DND-41 (cell line): ENCODE results near the gene MARK4.

Experiments
- EZH2 ChIP-seq: IDR thresholded peaks from 3 replicates; pipeline ENCODE4 v1.6.1; 2012; ENCODE audit warnings: borderline replicate concordance, low read depth, mild to moderate bottlenecking, moderate library complexity, low read length, inconsistent platforms; ENCODE audit not compliant: severe bottlenecking
- TF ChIP-seq, protein P1 (sequence below): IDR thresholded peaks from 2 replicates; pipeline ENCODE4 v1.5.1; 2012; ENCODE audit warnings: borderline replicate concordance, low read length, moderate library complexity, mild to moderate bottlenecking; ENCODE audit not compliant: poor library complexity, severe bottlenecking; ENCODE audit errors: extremely low read depth

DNA sequence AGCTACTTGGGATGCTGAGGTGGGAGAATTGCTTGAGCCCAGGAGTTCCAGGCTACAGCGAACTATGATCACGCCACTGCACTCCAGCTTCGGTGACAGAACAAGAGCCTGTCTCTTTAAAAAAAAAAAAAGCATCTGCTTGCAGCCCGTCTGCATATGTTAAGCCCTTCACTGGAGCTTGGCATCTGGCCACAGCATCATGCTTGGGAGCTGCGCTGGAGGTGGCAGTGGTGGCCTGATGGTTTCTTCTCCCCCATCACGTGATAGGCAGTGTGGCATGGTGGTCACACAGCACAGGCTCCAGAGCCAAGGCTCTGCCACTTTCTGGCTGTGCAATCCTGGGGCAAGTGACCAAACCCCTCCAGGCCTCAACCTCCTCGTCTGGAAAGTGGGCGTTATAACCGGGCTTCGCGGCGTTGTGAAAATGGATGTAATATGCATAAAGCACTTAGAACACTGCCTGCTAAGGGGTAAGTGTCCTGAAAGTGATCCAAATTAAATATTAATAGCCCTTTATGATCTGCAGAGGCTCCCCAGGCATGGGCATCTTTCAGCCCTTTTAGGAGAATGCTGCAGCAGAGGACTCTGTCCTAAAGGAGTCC is 24.4 kb downstream of the MARK4 start:
- TF ChIP-seq, protein P1, sequence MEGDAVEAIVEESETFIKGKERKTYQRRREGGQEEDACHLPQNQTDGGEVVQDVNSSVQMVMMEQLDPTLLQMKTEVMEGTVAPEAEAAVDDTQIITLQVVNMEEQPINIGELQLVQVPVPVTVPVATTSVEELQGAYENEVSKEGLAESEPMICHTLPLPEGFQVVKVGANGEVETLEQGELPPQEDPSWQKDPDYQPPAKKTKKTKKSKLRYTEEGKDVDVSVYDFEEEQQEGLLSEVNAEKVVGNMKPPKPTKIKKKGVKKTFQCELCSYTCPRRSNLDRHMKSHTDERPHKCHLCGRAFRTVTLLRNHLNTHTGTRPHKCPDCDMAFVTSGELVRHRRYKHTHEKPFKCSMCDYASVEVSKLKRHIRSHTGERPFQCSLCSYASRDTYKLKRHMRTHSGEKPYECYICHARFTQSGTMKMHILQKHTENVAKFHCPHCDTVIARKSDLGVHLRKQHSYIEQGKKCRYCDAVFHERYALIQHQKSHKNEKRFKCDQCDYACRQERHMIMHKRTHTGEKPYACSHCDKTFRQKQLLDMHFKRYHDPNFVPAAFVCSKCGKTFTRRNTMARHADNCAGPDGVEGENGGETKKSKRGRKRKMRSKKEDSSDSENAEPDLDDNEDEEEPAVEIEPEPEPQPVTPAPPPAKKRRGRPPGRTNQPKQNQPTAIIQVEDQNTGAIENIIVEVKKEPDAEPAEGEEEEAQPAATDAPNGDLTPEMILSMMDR = no peak
- TF ChIP-seq EZH2 = no peak
